OCI-LY7 (cell line): ENCODE results near the gene DPP10. TPM values are rescaled to one million over a fixed set of nuclear protein-coding genes. Genes with fewer than 3 reads are reported as not detected.

Experiments used
- BruUV-seq: library from RNA; stranded (reverse); fragments of 400-500 nt; replicated peaks from 2 replicates; lab custom pipeline; 2021; lab: Mats Ljungman, UMichigan
- CTCF ChIA-PET: fragments of 300-600 bp; sonication (Branson Sonifier 250); formaldehyde crosslinking; loops from one replicate; lab custom pipeline; 2022; ENCODE audit warnings: antibody characterized with exemption; ENCODE audit not compliant: unreplicated experiment; lab: Charles Lee
- POLR2A ChIA-PET: fragments of 300-600 bp; sonication (Branson Sonifier 250); formaldehyde crosslinking; loops from one replicate; lab custom pipeline; 2022; ENCODE audit warnings: antibody characterized with exemption; lab: Charles Lee
- DNase-seq: peaks from one replicate; pipeline ENCODE4 v3.0.0-alpha.2; 2015; ENCODE audit warnings: low spot score
- H2AFZ ChIP-seq: fragments of 200-600 bp; sonication (generic), shearing (Covaris generic); 2 replicates; pipeline ENCODE4 v1.6.1; 2014; ENCODE audit warnings: mild to moderate bottlenecking, antibody characterized with exemption, low read length, moderate library complexity
- H3K27ac ChIP-seq: fragments of 200-600 bp; sonication (generic); 2 replicates; pipeline ENCODE4 v1.5.1; 2014; ENCODE audit warnings: mixed run types, low read depth, mild to moderate bottlenecking, moderate library complexity, low read length, inconsistent platforms; ENCODE audit not compliant: poor library complexity, severe bottlenecking
- H3K36me3 ChIP-seq: fragments of 200-600 bp; sonication (generic); 2 replicates; pipeline ENCODE4 v1.6.1; 2014; ENCODE audit warnings: mild to moderate bottlenecking, antibody characterized with exemption, low read length, moderate library complexity, mixed read lengths; ENCODE audit not compliant: insufficient read depth
- H3K4me1 ChIP-seq: fragments of 200-600 bp; sonication (generic); 2 replicates; pipeline ENCODE4 v1.5.1; 2014; ENCODE audit warnings: mild to moderate bottlenecking, low read length; ENCODE audit not compliant: insufficient read depth, poor library complexity, severe bottlenecking
- H3K4me2 ChIP-seq: fragments of 200-600 bp; sonication (generic); 2 replicates; pipeline ENCODE4 v1.6.1; 2014; ENCODE audit warnings: mild to moderate bottlenecking, low read length
- H3K4me3 ChIP-seq: fragments of 200-600 bp; sonication (generic); 2 replicates; pipeline ENCODE4 v1.5.1; 2014; ENCODE audit warnings: mild to moderate bottlenecking, low read depth, low read length; ENCODE audit not compliant: poor library complexity, severe bottlenecking
- H3K79me2 ChIP-seq: fragments of 200-600 bp; sonication (generic); 2 replicates; pipeline ENCODE4 v1.6.1; 2016; ENCODE audit warnings: low read depth, mild to moderate bottlenecking, low read length, moderate library complexity, mixed read lengths; ENCODE audit not compliant: insufficient read depth
- H3K9me2 ChIP-seq: fragments of 200-600 bp; sonication (generic); 2 replicates; pipeline ENCODE4 v1.6.1; 2016; ENCODE audit warnings: mild to moderate bottlenecking, low read length, mixed read lengths; ENCODE audit not compliant: insufficient read depth
- H3K9me3 ChIP-seq: fragments of 200-600 bp; sonication (generic); 2 replicates; pipeline ENCODE4 v1.6.1; 2014; ENCODE audit warnings: mild to moderate bottlenecking, mixed run types, low read length, mixed read lengths
- H4K20me1 ChIP-seq: fragments of 200-600 bp; sonication (generic); 2 replicates; pipeline ENCODE4 v1.6.1; 2014; ENCODE audit warnings: mild to moderate bottlenecking, antibody characterized with exemption, low read length, moderate library complexity, mixed read lengths; ENCODE audit not compliant: insufficient read depth
- CTCF ChIP-seq: fragments of 200-600 bp; sonication (generic); conservative IDR thresholded peaks from 2 replicates; pipeline ENCODE4 v1.5.1; 2014; ENCODE audit warnings: mild to moderate bottlenecking, antibody characterized with exemption, low read length, moderate library complexity, mixed read lengths
- EZH2phosphoT487 ChIP-seq: fragments of 200-600 bp; sonication (generic); IDR thresholded peaks from 2 replicates; pipeline ENCODE4 v1.6.1; 2018; ENCODE audit warnings: low read depth, borderline replicate concordance, mild to moderate bottlenecking, mixed run types, antibody characterized with exemption, low read length, moderate library complexity, mixed read lengths
- intact Hi-C: fragments of 100-400 bp; cut with micrococcal nuclease; formaldehyde crosslinking; loops from one replicate; pipeline ENCODE4 v1.10.0; 2022; ENCODE audit not compliant: unreplicated experiment
- total RNA-seq, 2 experiments: library from RNA; depleted of rRNA in 1 of 2; stranded (reverse); fragments of >200 nt in 1 of 2; shearing (Covaris generic) in 1 of 2; gene quantifications; 2 replicates each; pipeline ENCODE4 v1.2.3, GENCODE V29; 2014 to 2022

DPP10 gene
- total RNA-seq, 2 experiments from 2014 or later = not detected

GRCh38 chr2:114752425-114752824 is 310.0 kb downstream of the DPP10 start:
- CTCF ChIA-PET = interaction anchor here (0.6 kb wide), 1 partner anchor 402 kb away, joined by 3 read pairs; no protein-coding TSS in a partner anchor
- BruUV-seq = no TSS peak
- H3K79me2 ChIP-seq = no peaks in the 10 kb centered on the region
- H3K9me2 ChIP-seq = no peaks in the 10 kb centered on the region
- no peak for DNase-seq
- no peak overlapping the region for H3K4me2 ChIP-seq
- H3K4me3 ChIP-seq = no peak overlapping the region
- H3K9me3 ChIP-seq = no peaks in the 10 kb centered on the region
- no peaks in the 10 kb centered on the region for H3K36me3 ChIP-seq
- TF ChIP-seq CTCF (no peak), EZH2phosphoT487 (no peak)
- POLR2A ChIA-PET = no interaction called here
- H2AFZ ChIP-seq = no peak overlapping the region
- H3K4me1 ChIP-seq = no peaks in the 10 kb centered on the region
- intact Hi-C loops = no loop called here
- H3K27ac ChIP-seq = no peak overlapping the region
- no peaks in the 10 kb centered on the region for H4K20me1 ChIP-seq

GRCh38 chr2:114753145-114753544 is 310.7 kb downstream of the DPP10 start:
- Histone ChIP-seq H3K27ac (no peak overlapping the region), H3K79me2 (no peaks in the 10 kb centered on the region), H3K9me3 (no peaks in the 10 kb centered on the region), H3K36me3 (no peaks in the 10 kb centered on the region), H4K20me1 (no peaks in the 10 kb centered on the region), H3K4me3 (no peak overlapping the region), H3K4me1 (no peaks in the 10 kb centered on the region), H2AFZ (no peak overlapping the region), H3K4me2 (no peak overlapping the region), H3K9me2 (no peaks in the 10 kb centered on the region)
- ChIA-PET POLR2A (no interaction called here), CTCF (no interaction called here)
- intact Hi-C loops = no loop called here
- no TSS peak for BruUV-seq
- no peak for DNase-seq
- TF ChIP-seq EZH2phosphoT487 = no peak

GRCh38 chr2:114754907-114755563 is 312.6 kb downstream of the DPP10 start:
- Histone ChIP-seq H3K4me3 (no peak overlapping the region), H3K9me2 (no peaks in the 10 kb centered on the region), H3K4me1 (no peaks in the 10 kb centered on the region), H3K9me3 (no peaks in the 10 kb centered on the region), H4K20me1 (no peaks in the 10 kb centered on the region), H3K79me2 (no peaks in the 10 kb centered on the region), H3K27ac (no peak overlapping the region), H3K4me2 (no peak overlapping the region), H3K36me3 (no peaks in the 10 kb centered on the region), H2AFZ (no peak overlapping the region)
- no TSS peak for BruUV-seq
- POLR2A ChIA-PET = no interaction called here
- no peak for TF ChIP-seq CTCF
- TF ChIP-seq EZH2phosphoT487 = no peak
- CTCF ChIA-PET = no interaction called here
- intact Hi-C loops = no loop called here
- no peak for DNase-seq
